Lung (tissue), 12 donors: ENCODE measurements around the gene TNIP2. TPM values are rescaled to one million over a fixed set of nuclear protein-coding genes. Genes with fewer than 3 reads are reported as not detected.
"Not testable (repeated sequence)": the region's sequence is repeated elsewhere in the genome, so short reads cannot be mapped to it uniquely, and the experiment has no call there.

Experiments
- ATAC-seq: fragments of 200-7000 bp; cut with Tn5 transposase; one replicate; pipeline ENCODE4 v1.9.1; 2020; ENCODE audit warnings: moderate number of reproducible peaks; ENCODE audit not compliant: insufficient read depth, low FRiP score
- DNase-seq, 3 donors: peaks; one replicate each; pipeline ENCODE4 v3.0.0-alpha.2; 2013 to 2017
- H3K27ac ChIP-seq, 2 donors: one replicate each; pipeline ENCODE4 v1.5.1; 2013; ENCODE audit warnings: mild to moderate bottlenecking in 2 of 2, moderate library complexity in 2 of 2, control low read depth in 1 of 2, inconsistent platforms in 1 of 2, low read depth in 1 of 2, low read length in 1 of 2
- H3K27me3 ChIP-seq, 3 donors: one replicate each; pipeline ENCODE4 v1.5.1; 2013; ENCODE audit warnings: low read length in 2 of 3; ENCODE audit not compliant: control insufficient read depth in 3 of 3, insufficient read depth in 3 of 3
- H3K36me3 ChIP-seq, 4 donors: one replicate each; pipeline ENCODE4 v1.5.1; 2013; ENCODE audit warnings: low read length in 4 of 4, mild to moderate bottlenecking in 1 of 4, moderate library complexity in 1 of 4; ENCODE audit not compliant: control insufficient read depth in 4 of 4, insufficient read depth in 4 of 4
- H3K4me1 ChIP-seq, 5 donors: one replicate each; pipeline ENCODE4 v1.5.1; 2013; ENCODE audit warnings: low read length in 5 of 5, mild to moderate bottlenecking in 2 of 5, moderate library complexity in 1 of 5; ENCODE audit not compliant: control insufficient read depth in 5 of 5, insufficient read depth in 5 of 5
- H3K4me3 ChIP-seq: one replicate; pipeline ENCODE4 v1.5.1; 2013; ENCODE audit warnings: mild to moderate bottlenecking, control low read depth, moderate library complexity
- H3K9ac ChIP-seq, 2 donors: one replicate each; pipeline ENCODE4 v1.5.1; 2013; ENCODE audit warnings: low read length in 2 of 2, control low read depth in 1 of 2; ENCODE audit not compliant: insufficient read depth in 1 of 2
- H3K9me3 ChIP-seq, 4 donors: one replicate each; pipeline ENCODE4 v1.5.1; 2013; ENCODE audit warnings: low read length in 3 of 4, mild to moderate bottlenecking in 1 of 4, moderate library complexity in 1 of 4; ENCODE audit not compliant: control insufficient read depth in 4 of 4, insufficient read depth in 3 of 4
- WGBS, 2 donors: extraction: QIAGEN DNeasy Blood & Tissue Kit; methylation state at CpG; one replicate each; pipeline ENCODE4 v1.1.7; 2013; 5-methylcytosine and 5-hydroxymethylcytosine counted together
- polyA plus RNA-seq, 2 donors: library from polyadenylated mRNA; stranded (reverse); fragments of 200-250 nt; gene quantifications; one replicate each; pipeline ENCODE4 v1.2.1, GENCODE V29; 2013
- total RNA-seq, 2 donors: library from RNA; depleted of rRNA in 1 of 2; stranded (reverse); fragments of >200 nt in 1 of 2; gene quantifications; one replicate each; pipeline ENCODE4 v1.2.1, GENCODE V29; 2014 to 2021
- TF ChIP-seq, protein P1 (sequence below): IDR thresholded peaks from 2 replicates; pipeline ENCODE4 v1.5.1; 2012; ENCODE audit warnings: mild to moderate bottlenecking; ENCODE audit errors: control extremely low read depth, extremely low read depth
- donor health status: control.
- donor health status: control.
- donor health status: Bipolar disorder and iron deficiency.
- donor health status: healthy.
- donor health status: DM: yes; HTN: yes; CAD: no.

The TNIP2 gene
- total and polyA plus RNA-seq, 4 donors, result 30.6 to 82.8 (median 43.8) TPM

- Histone ChIP-seq H3K4me1 (peaks cover 0 to 15% (median 7%) of the 10 kb centered on the region in 5 donors), H3K9me3 (no peaks in the 10 kb centered on the region), H3K27ac (no peak overlapping the region), H3K36me3 (peaks cover 4 to 54% (median 6%) of the 10 kb centered on the region in 4 donors), H3K4me3 (no peak overlapping the region), H3K27me3 (no peaks in the 10 kb centered on the region), H3K9ac (no peak overlapping the region)
- ATAC-seq, result no peak
- no peak for DNase-seq
- TF ChIP-seq, protein P1, sequence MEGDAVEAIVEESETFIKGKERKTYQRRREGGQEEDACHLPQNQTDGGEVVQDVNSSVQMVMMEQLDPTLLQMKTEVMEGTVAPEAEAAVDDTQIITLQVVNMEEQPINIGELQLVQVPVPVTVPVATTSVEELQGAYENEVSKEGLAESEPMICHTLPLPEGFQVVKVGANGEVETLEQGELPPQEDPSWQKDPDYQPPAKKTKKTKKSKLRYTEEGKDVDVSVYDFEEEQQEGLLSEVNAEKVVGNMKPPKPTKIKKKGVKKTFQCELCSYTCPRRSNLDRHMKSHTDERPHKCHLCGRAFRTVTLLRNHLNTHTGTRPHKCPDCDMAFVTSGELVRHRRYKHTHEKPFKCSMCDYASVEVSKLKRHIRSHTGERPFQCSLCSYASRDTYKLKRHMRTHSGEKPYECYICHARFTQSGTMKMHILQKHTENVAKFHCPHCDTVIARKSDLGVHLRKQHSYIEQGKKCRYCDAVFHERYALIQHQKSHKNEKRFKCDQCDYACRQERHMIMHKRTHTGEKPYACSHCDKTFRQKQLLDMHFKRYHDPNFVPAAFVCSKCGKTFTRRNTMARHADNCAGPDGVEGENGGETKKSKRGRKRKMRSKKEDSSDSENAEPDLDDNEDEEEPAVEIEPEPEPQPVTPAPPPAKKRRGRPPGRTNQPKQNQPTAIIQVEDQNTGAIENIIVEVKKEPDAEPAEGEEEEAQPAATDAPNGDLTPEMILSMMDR, result no peak
- 94 to 95% methylated on average over 27 of the region's 27 CpGs for WGBS, 2 donors
These were observed 13.9 kb downstream of the TNIP2 start for GRCh38 chr4:2742081-2742822.

- H3K9me3 ChIP-seq, result no peaks in the 10 kb centered on the region
- 89 to 90% methylated on average over 9 of the region's 9 CpGs for whole genome bisulfite sequencing, 2 donors
- H3K4me1 ChIP-seq, result peaks cover 0 to 9% (median 2%) of the 10 kb centered on the region in 5 donors
- TF ChIP-seq, protein P1, result no peak
- DNase-seq, result no peak
- peaks cover 0 to 48% (median 6%) of the 10 kb centered on the region in 4 donors for H3K36me3 ChIP-seq
- no peak for ATAC-seq
- no peak overlapping the region for H3K4me3 ChIP-seq
- no peak overlapping the region for H3K27ac ChIP-seq
- H3K9ac ChIP-seq, result no peak overlapping the region
- H3K27me3 ChIP-seq, result no peaks in the 10 kb centered on the region
These were observed 14.5 kb downstream of the TNIP2 start for GRCh38 chr4:2741626-2742025.

DNA sequence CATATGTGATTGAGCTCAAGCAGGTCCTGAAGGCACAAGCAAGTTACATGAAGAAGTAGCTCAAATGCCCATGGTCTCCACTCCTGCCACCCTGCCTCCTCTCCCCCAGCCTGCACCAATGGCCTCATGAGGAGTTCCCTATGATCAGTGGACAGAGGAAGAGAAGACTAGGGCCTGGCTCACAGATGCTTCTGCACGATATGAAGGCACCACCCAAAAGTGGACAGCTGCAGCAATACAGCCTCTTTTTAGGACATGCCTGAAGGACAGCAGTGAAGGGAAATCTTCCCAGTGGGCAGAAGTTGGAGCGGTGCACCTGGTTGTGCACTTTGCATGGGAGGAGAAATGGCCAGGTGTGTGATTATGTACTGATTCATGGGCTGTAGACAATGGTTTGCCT is 17.8 kb downstream of the TNIP2 start:
- not testable (repeated sequence) for H3K4me1 ChIP-seq, DNase-seq, H3K9ac ChIP-seq, H3K9me3 ChIP-seq, ATAC-seq, H3K4me3 ChIP-seq, H3K27me3 ChIP-seq, H3K27ac ChIP-seq
- peaks cover 0 to 24% (median 0%) of the 10 kb centered on the region in 4 donors for H3K36me3 ChIP-seq
- WGBS, 2 donors, result 95 to 100% methylated on average over 2 of the region's 2 CpGs

DNA sequence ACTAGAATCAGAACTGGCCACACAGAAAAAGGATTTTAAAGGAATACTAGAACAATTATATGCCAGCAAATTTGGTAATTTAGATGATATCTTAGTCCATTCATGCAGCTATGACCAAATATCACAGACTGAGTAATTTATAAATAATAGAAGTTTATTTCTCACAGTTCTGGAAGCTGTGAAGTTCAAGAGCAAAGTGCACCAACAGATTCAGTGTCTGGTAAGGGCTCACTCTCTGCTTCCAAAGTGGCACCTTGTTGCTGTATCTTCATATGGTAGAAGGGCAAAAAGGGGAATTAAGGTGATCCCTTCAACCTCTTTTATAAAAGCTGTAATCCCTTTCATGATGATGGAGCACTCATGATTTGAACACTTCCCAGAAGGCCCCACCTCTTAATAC is 20.3 kb downstream of the TNIP2 start:
- no peak for ATAC-seq
- Histone ChIP-seq H3K27ac (no peak overlapping the region), H3K4me3 (no peak overlapping the region), H3K9ac (no peak overlapping the region), H3K4me1 (no peaks in the 10 kb centered on the region), H3K36me3 (peaks cover 0 to 27% (median 11%) of the 10 kb centered on the region in 4 donors), H3K27me3 (no peaks in the 10 kb centered on the region), H3K9me3 (no peaks in the 10 kb centered on the region)
- DNase-seq, result no peak
- TF ChIP-seq, protein P1, result no peak
